Measurements from ENCODE around the gene ZNF485.

DNA sequence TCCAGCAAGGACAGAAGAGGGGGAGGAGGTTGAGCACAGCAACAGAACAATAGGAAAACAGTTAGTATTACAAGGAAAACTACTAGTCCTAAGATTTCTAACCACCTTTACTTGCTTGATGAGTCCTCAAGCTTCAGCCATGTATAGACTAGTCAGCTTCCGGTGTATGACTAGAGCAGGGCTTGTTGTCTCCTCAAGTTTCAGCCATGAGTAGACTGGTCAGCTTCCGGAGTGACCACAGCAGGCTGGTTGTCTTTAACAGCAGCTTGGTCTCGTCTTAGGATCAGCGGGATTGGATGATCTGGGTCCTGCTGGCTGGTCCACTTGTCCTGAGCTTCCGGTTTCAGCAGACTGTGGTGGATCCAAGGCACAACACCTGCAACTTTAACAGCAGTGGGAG is 21.2 kb upstream of the ZNF485 start:
- TF ChIP-seq CTCF (IDR thresholded peaks at IDR 0.05; ENCODE audit: insufficient read depth, low read length, poor library complexity, severe bottlenecking) = no peak
- TF ChIP-seq EZH2phosphoT487 (conservative IDR thresholded peaks at IDR 0.05; ENCODE audit: low read length) = no peak
